ENCODE results near the gene ADAD2. TPM values are rescaled to one million over a fixed set of nuclear protein-coding genes. Genes with fewer than 3 reads are reported as not detected.
"Not testable (repeated sequence)": the region's sequence is repeated elsewhere in the genome, so short reads cannot be mapped to it uniquely, and the experiment has no call there.

Gene ADAD2
- total RNA-seq, 3 donors from 2014 or later (not counting 1 experiment from before 2014, with no cell fraction given), result not detected

GRCh38 chr16:84212154-84212553 is 21.2 kb downstream of the ADAD2 start:
- H3K4me1 Mint-ChIP-seq, result no peaks in the 10 kb centered on the region
- no peak overlapping the region for H3K27ac Mint-ChIP-seq
- TF ChIP-seq, protein P1, sequence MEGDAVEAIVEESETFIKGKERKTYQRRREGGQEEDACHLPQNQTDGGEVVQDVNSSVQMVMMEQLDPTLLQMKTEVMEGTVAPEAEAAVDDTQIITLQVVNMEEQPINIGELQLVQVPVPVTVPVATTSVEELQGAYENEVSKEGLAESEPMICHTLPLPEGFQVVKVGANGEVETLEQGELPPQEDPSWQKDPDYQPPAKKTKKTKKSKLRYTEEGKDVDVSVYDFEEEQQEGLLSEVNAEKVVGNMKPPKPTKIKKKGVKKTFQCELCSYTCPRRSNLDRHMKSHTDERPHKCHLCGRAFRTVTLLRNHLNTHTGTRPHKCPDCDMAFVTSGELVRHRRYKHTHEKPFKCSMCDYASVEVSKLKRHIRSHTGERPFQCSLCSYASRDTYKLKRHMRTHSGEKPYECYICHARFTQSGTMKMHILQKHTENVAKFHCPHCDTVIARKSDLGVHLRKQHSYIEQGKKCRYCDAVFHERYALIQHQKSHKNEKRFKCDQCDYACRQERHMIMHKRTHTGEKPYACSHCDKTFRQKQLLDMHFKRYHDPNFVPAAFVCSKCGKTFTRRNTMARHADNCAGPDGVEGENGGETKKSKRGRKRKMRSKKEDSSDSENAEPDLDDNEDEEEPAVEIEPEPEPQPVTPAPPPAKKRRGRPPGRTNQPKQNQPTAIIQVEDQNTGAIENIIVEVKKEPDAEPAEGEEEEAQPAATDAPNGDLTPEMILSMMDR (IDR thresholded peaks at IDR 0.05), result no peak
- H3K36me3 ChIP-seq (ENCODE audit: control insufficient read depth, insufficient read depth, low read length), result no peaks in the 10 kb centered on the region
- no peak overlapping the region for H3K27ac ChIP-seq (ENCODE audit: low read length)
- WGBS (ENCODE audit: insufficient coverage), result 68% methylated on average over 4 of the region's 4 CpGs
- no peaks in the 10 kb centered on the region for H3K4me1 ChIP-seq (ENCODE audit: control insufficient read depth, insufficient read depth, low read length)
- H3K9me3 ChIP-seq (ENCODE audit: control insufficient read depth, insufficient read depth, low read length), result no peaks in the 10 kb centered on the region
- H3K4me3 ChIP-seq (ENCODE audit: low read length), result no peak overlapping the region
- no peaks in the 10 kb centered on the region for H3K9me3 Mint-ChIP-seq
- H3K36me3 Mint-ChIP-seq, result no peaks in the 10 kb centered on the region
- H3K27me3 Mint-ChIP-seq (ENCODE audit: low read depth in 2 of 2), result peaks cover 0 to 3% of the 10 kb centered on the region in 2 donors
- intact Hi-C loops (cut with micrococcal nuclease), result no loop called here
- H3K4me3 Mint-ChIP-seq, result no peak overlapping the region
- ATAC-seq (no peak), DNase-seq (no peak)
- no peaks in the 10 kb centered on the region for H3K27me3 ChIP-seq (ENCODE audit: control insufficient read depth, insufficient read depth, low read length)

DNA sequence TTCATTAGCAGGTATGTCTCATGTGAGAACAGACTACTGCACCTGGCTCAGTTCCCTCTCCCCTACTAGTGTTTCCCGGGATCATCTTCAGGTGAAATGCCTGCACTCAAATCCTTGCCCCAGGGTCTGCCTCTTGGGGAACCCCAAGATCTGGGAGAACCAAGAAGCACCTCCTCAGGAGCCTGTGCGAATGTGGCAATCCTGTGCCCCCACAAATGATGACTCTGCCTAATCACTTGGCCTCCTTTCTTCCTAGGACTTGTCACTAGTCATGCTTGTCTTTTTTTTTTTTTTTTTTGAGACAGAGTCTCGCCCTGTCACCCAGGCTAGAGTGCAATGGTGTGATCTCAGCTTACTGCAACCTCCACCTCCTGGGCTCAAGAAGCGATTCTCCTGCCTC is 21.7 kb downstream of the ADAD2 start:
- Histone ChIP-seq H3K27ac (ENCODE audit: low read length) (no peak overlapping the region), H3K27me3 (ENCODE audit: control insufficient read depth, insufficient read depth, low read length) (no peaks in the 10 kb centered on the region), H3K4me3 (ENCODE audit: low read length) (no peak overlapping the region), H3K9me3 (ENCODE audit: control insufficient read depth, insufficient read depth, low read length) (no peaks in the 10 kb centered on the region), H3K36me3 (ENCODE audit: control insufficient read depth, insufficient read depth, low read length) (no peaks in the 10 kb centered on the region), H3K4me1 (ENCODE audit: control insufficient read depth, insufficient read depth, low read length) (no peaks in the 10 kb centered on the region)
- DNase-seq (no peak), ATAC-seq (no peak)
- Mint-ChIP-seq H3K36me3 (no peaks in the 10 kb centered on the region), H3K4me1 (no peaks in the 10 kb centered on the region), H3K27ac (no peak overlapping the region), H3K4me3 (no peak overlapping the region), H3K27me3 (ENCODE audit: low read depth in 2 of 2) (peaks cover 0 to 3% of the 10 kb centered on the region in 2 donors), H3K9me3 (no peaks in the 10 kb centered on the region)
- intact Hi-C loops (cut with micrococcal nuclease), result no loop called here
- 86% methylated on average over 4 of the region's 4 CpGs for WGBS (ENCODE audit: insufficient coverage)
- TF ChIP-seq, protein P1 (IDR thresholded peaks at IDR 0.05), result no peak

GRCh38 chr16:84214451-84215066 is 23.6 kb downstream of the ADAD2 start:
- no peaks in the 10 kb centered on the region for H3K36me3 ChIP-seq (ENCODE audit: control insufficient read depth, insufficient read depth, low read length)
- TF ChIP-seq, protein P1 (IDR thresholded peaks at IDR 0.05), result no peak
- ATAC-seq (no peak), DNase-seq (no peak)
- H3K9me3 ChIP-seq (ENCODE audit: control insufficient read depth, insufficient read depth, low read length), result no peaks in the 10 kb centered on the region
- Mint-ChIP-seq H3K4me3 (no peak overlapping the region), H3K27me3 (ENCODE audit: low read depth in 2 of 2) (peaks cover 0 to 3% of the 10 kb centered on the region in 2 donors), H3K36me3 (no peaks in the 10 kb centered on the region), H3K9me3 (no peaks in the 10 kb centered on the region), H3K4me1 (no peaks in the 10 kb centered on the region), H3K27ac (no peak overlapping the region)
- no peak overlapping the region for H3K27ac ChIP-seq (ENCODE audit: low read length)
- H3K4me3 ChIP-seq (ENCODE audit: low read length), result no peak overlapping the region
- no peaks in the 10 kb centered on the region for H3K27me3 ChIP-seq (ENCODE audit: control insufficient read depth, insufficient read depth, low read length)
- intact Hi-C loops (cut with micrococcal nuclease), result no loop called here
- H3K4me1 ChIP-seq (ENCODE audit: control insufficient read depth, insufficient read depth, low read length), result no peaks in the 10 kb centered on the region
- 79% methylated on average over 15 of the region's 15 CpGs for WGBS (ENCODE audit: insufficient coverage)

GRCh38 chr16:84215531-84215930 is 24.6 kb downstream of the ADAD2 start:
- H3K4me3 Mint-ChIP-seq, result no peak overlapping the region
- no peaks in the 10 kb centered on the region for H3K27me3 ChIP-seq (ENCODE audit: control insufficient read depth, insufficient read depth, low read length)

GRCh38 chr16:84216144-84216543 is 25.2 kb downstream of the ADAD2 start:
- H3K27me3 ChIP-seq (ENCODE audit: control insufficient read depth, insufficient read depth, low read length); H3K9me3 ChIP-seq (ENCODE audit: control insufficient read depth, insufficient read depth, low read length); H3K4me3 ChIP-seq (ENCODE audit: low read length); ATAC-seq; H3K36me3 Mint-ChIP-seq; H3K9me3 Mint-ChIP-seq; DNase-seq; H3K4me1 ChIP-seq (ENCODE audit: control insufficient read depth, insufficient read depth, low read length); H3K36me3 ChIP-seq (ENCODE audit: control insufficient read depth, insufficient read depth, low read length); H3K4me3 Mint-ChIP-seq; H3K27me3 Mint-ChIP-seq (ENCODE audit: low read depth in 2 of 2); H3K27ac ChIP-seq (ENCODE audit: low read length); H3K4me1 Mint-ChIP-seq; intact Hi-C loops (cut with micrococcal nuclease); H3K27ac Mint-ChIP-seq: not testable (repeated sequence)
- WGBS (ENCODE audit: insufficient coverage), result 87% methylated on average over 3 of the region's 3 CpGs

More at GRCh38 chr16:84215531-84215930, 24.6 kb downstream of the ADAD2 start:
- no peaks in the 10 kb centered on the region for H3K4me1 Mint-ChIP-seq
- Histone ChIP-seq H3K9me3 (ENCODE audit: control insufficient read depth, insufficient read depth, low read length) (no peaks in the 10 kb centered on the region), H3K4me3 (ENCODE audit: low read length) (no peak overlapping the region), H3K36me3 (ENCODE audit: control insufficient read depth, insufficient read depth, low read length) (no peaks in the 10 kb centered on the region), H3K4me1 (ENCODE audit: control insufficient read depth, insufficient read depth, low read length) (no peaks in the 10 kb centered on the region), H3K27ac (ENCODE audit: low read length) (no peak overlapping the region)
- no peak overlapping the region for H3K27ac Mint-ChIP-seq
- ATAC-seq (no peak), DNase-seq (no peak)
- peaks cover 0 to 3% of the 10 kb centered on the region in 2 donors for H3K27me3 Mint-ChIP-seq (ENCODE audit: low read depth in 2 of 2)
- TF ChIP-seq, protein P1 (IDR thresholded peaks at IDR 0.05), result no peak
- 90% methylated on average over 4 of the region's 5 CpGs for WGBS (ENCODE audit: insufficient coverage)
- no peaks in the 10 kb centered on the region for H3K36me3 Mint-ChIP-seq
- intact Hi-C loops (cut with micrococcal nuclease), result no loop called here
- H3K9me3 Mint-ChIP-seq, result no peaks in the 10 kb centered on the region

Measured in natural killer cell (primary cell).